Adrenal gland (tissue), 12 donors: Measurements from ENCODE around the gene PCDH9. TPM values are rescaled to one million over a fixed set of nuclear protein-coding genes. Genes with fewer than 3 reads are reported as not detected.

Experiments
- DNase-seq, 7 donors: peaks; one replicate each; pipeline ENCODE4 v3.0.0-alpha.2; 2019 to 2020
- H3K27ac ChIP-seq, 5 donors: fragments of 200-600 bp; sonication (generic) in 4 of 5; 1 replicate in 3 of 5; 2 replicates in 2 of 5; pipeline versions ENCODE4 v1.5.1 to v1.8.0; 2016 to 2020; ENCODE audit warnings: mild to moderate bottlenecking in 1 of 5
- H3K27me3 ChIP-seq: fragments of 200-600 bp; 2 replicates; pipeline ENCODE4 v1.8.0; 2021
- H3K36me3 ChIP-seq, 2 donors: fragments of 200-600 bp; replicated peaks in 1 of 2; 1 replicate in 1 of 2; 2 replicates in 1 of 2; pipeline versions ENCODE4 v1.5.1 to v1.8.0; 2018 to 2022
- H3K4me1 ChIP-seq, 2 donors: fragments of 200-600 bp; replicated peaks in 1 of 2; 1 replicate in 1 of 2; 2 replicates in 1 of 2; pipeline versions ENCODE4 v1.5.1 to v1.8.0; 2018 to 2021
- H3K4me3 ChIP-seq, 4 donors: fragments of 200-600 bp; sonication (generic) in 3 of 4; one replicate each; pipeline ENCODE4 v1.5.1; 2016 to 2018
- H3K9me3 ChIP-seq, 3 donors: fragments of 200-600 bp; sonication (generic) in 1 of 3; replicated peaks in 1 of 3; 1 replicate in 2 of 3; 2 replicates in 1 of 3; pipeline versions ENCODE4 v1.5.1 to v1.8.0; 2016 to 2021
- CTCF ChIP-seq, 6 experiments: fragments of 450-650 bp in 4 of 6; fragments of 200-600 bp in 2 of 6; sonication (generic) in 1 of 6; IDR thresholded peaks; 1 replicate in 5 of 6; 2 replicates in 1 of 6; pipeline versions ENCODE4 v1.5.1 to v1.8.0; 2016 to 2021; ENCODE audit warnings: antibody characterized with exemption in 6 of 6, mild to moderate bottlenecking in 2 of 6, moderate library complexity in 1 of 6
- POLR2A ChIP-seq, 2 donors: fragments of 450-650 bp; IDR thresholded peaks; one replicate each; pipeline ENCODE4 v1.6.1; 2017; ENCODE audit warnings: antibody characterized with exemption in 2 of 2, mild to moderate bottlenecking in 2 of 2, moderate library complexity in 1 of 2
- WGBS, 4 donors: extraction: QIAGEN DNeasy Blood & Tissue Kit in 2 of 4; methylation state at CpG; one replicate each; pipeline versions ENCODE4 v1.1.5 to v1.1.7; 2013 to 2017; 5-methylcytosine and 5-hydroxymethylcytosine counted together
- intact Hi-C, 2 donors: fragments of 100-400 bp; cut with DNase I; formaldehyde crosslinking; loops; one replicate each; pipeline versions ENCODE4 v1.14.1 to v1.15.0; 2022 to 2023
- polyA plus RNA-seq, 3 donors: library from polyadenylated mRNA; stranded (reverse); fragments of 200-250 nt in 2 of 3; fragments of 350-450 nt in 1 of 3; fragmentation: Illumina TruSeq in 1 of 3; extraction: RNeasy Lipid Tissue Mini Kit (QIAGEN cat#74804) in 1 of 3; gene quantifications; one replicate each; pipeline ENCODE4 v1.2.3, GENCODE V29; 2013 to 2014
- total RNA-seq, 9 donors: library from RNA; depleted of rRNA in 4 of 9; stranded (reverse); fragments of >200 nt in 4 of 9; fragments of 120-200 nt in 1 of 9; fragmentation: NEBNext Ultra II Directional in 1 of 9; extraction: Animal tissue kit (Norgen Biotek cat#: 25700) in 1 of 9; gene quantifications; one replicate each; pipeline versions ENCODE4 v1.1.0 to v1.2.4, GENCODE V29; 2013 to 2023
- donor health status: healthy with polysubstance abuse.
- donor health status: Bipolar disorder and iron deficiency.
- donor health status: DM: yes; HTN: yes; CAD: no.
- donor health status: DM: no; HTN: no; CAD: no.
- donor health status: DM: no; HTN: no; CAD: no.
- donor health status: DM: yes; HTN: yes; CAD: no.

PCDH9 gene
- total and polyA plus RNA-seq, 12 donors: 0.71 to 10.9 (median 3.6) TPM

- TF ChIP-seq CTCF (IDR thresholded peaks at IDR 0.05) (no peak), POLR2A (IDR thresholded peaks at IDR 0.05) (no peak)
- no peaks in the 10 kb centered on the region for H3K36me3 ChIP-seq
- peaks cover 0 to 1% (median 0%) of the 10 kb centered on the region in 3 donors for H3K9me3 ChIP-seq
- peak overlapping the region; percentile 58 to 88 (median 64) for H3K4me3 ChIP-seq
- DNase-seq: no peak
- WGBS, 4 donors: 1 to 4% (median 3%) methylated on average over 11 of the region's 11 CpGs
- peak overlapping the region in 4 of 5 donors; percentile 58 to 88 (median 82) for H3K27ac ChIP-seq
- intact Hi-C loops: loop anchor here (5.0 to 10.0 kb wide), 2 partner anchors 224 to 1577 kb away; no protein-coding TSS in a partner anchor
- peaks cover 0 to 10% of the 10 kb centered on the region in 2 donors for H3K4me1 ChIP-seq
- H3K27me3 ChIP-seq: peaks cover 17% of the 10 kb centered on the region
These were observed 1.3 kb upstream of the PCDH9 start for GRCh38 chr13:67231289-67232000.

DNA sequence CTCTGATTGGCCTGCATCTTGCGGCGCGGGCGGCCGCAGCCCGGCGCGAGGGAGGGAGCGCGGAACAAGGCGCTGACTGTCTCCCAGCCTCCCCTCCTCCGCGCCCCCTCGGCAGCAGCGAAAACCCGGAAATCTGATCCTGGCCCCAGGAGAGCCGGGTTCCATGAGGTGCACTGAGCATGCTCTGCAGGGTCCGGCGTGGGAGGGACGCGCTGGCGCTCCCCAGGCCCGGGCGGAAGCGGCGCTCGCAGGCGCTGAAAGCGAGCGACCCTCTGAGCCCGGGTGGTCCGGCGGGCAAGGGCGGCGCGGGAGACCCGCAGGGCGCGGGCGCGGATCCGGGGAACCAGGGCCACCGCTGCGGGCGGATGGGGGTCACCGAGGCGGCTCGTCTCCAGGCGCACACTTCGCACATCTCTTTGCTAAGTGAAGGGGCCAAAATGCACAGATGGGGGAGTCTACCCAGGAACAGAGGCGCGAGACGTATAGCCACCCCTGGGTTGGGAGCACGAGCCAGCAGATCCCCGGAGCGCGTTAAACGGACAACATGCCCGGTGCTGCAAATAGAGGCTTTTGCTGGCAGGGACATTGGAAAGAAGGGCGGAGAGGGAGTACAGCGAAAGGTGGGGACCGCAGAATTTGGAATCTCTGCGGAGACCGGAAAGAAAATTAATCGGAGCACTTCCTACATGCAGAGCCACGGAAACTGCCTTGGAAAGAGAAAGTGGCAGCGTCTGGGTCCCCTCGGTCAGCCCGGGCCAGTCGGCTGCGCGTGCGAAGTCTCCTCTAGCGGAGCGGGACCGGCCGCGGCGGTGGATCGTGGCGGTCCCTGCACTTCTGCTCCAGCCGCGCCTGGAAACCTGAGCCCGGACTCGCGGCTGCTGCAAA is 510 bp upstream of the PCDH9 start:
- Histone ChIP-seq H3K9me3 (no peaks in the 10 kb centered on the region), H3K4me3 (peak overlapping the region; percentile 58 to 88 (median 64)), H3K27ac (peak overlapping the region in 4 of 5 donors; percentile 58 to 88 (median 82)), H3K36me3 (no peaks in the 10 kb centered on the region), H3K27me3 (peaks cover 20% of the 10 kb centered on the region), H3K4me1 (peaks cover 0 to 10% of the 10 kb centered on the region in 2 donors)
- DNase-seq: peak; percentile 91 to 98 (median 94)
- 0 to 2% (median 1%) methylated on average over 22 to 86 of the region's 86 CpGs for WGBS, 4 donors
- peak in 1 of 2 donors; percentile 13 for TF ChIP-seq POLR2A (IDR thresholded peaks at IDR 0.05)
- peak in 1 of 6 experiments; percentile 18 for TF ChIP-seq CTCF (IDR thresholded peaks at IDR 0.05)
- intact Hi-C loops: loop anchor here (5.0 to 10.0 kb wide), 2 partner anchors 223 to 1576 kb away; no protein-coding TSS in a partner anchor

GRCh38 chr13:67228916-67229315 is 1.2 kb downstream of the PCDH9 start:
- no peak for DNase-seq
- H3K36me3 ChIP-seq: no peaks in the 10 kb centered on the region
- peak overlapping the region in 1 of 4 donors; percentile 70 for H3K4me3 ChIP-seq
- TF ChIP-seq POLR2A (IDR thresholded peaks at IDR 0.05) (no peak), CTCF (IDR thresholded peaks at IDR 0.05) (no peak)
- H3K27me3 ChIP-seq: peaks cover 21% of the 10 kb centered on the region
- H3K4me1 ChIP-seq: peaks cover 0 to 10% of the 10 kb centered on the region in 2 donors
- H3K9me3 ChIP-seq: no peaks in the 10 kb centered on the region
- no peak overlapping the region for H3K27ac ChIP-seq
- intact Hi-C loops: no loop called here
- 7 to 14% (median 10%) methylated on average over 6 of the region's 6 CpGs for WGBS, 4 donors

DNA sequence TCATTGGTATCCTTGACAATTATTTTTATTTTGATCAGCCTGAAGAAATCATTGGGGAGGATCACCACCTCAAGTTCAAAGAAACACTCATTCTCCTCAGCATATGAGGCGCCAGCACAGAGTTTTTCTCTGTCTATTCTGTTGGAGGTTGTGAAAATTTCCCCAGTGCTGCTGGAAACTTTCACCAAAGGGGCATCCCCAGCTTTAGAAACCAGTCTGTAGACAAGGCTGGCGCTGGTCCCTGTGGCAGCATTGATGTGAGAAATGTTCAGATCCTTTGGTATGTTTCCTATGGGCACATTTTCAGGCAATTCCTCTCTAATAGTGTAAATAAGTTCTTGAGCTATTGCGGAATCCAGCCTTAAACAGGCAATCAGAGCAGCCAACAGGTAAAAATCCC is 2.1 kb downstream of the PCDH9 start:
- DNase-seq: no peak
- H3K27me3 ChIP-seq: peaks cover 15% of the 10 kb centered on the region
- H3K4me3 ChIP-seq: peak overlapping the region in 1 of 4 donors; percentile 70
- H3K4me1 ChIP-seq: peaks cover 0 to 10% of the 10 kb centered on the region in 2 donors
- intact Hi-C loops: no loop called here
- WGBS, 4 donors: 71 to 84% (median 77%) methylated on average over 3 of the region's 3 CpGs
- no peaks in the 10 kb centered on the region for H3K36me3 ChIP-seq
- H3K9me3 ChIP-seq: no peaks in the 10 kb centered on the region
- TF ChIP-seq POLR2A (IDR thresholded peaks at IDR 0.05) (no peak), CTCF (IDR thresholded peaks at IDR 0.05) (no peak)
- H3K27ac ChIP-seq: no peak overlapping the region
